Measurements from ENCODE around the gene MAGEL2.
"Not testable (repeated sequence)": the region's sequence is repeated elsewhere in the genome, so short reads cannot be mapped to it uniquely, and the experiment has no call there.

Gene MAGEL2

DNA sequence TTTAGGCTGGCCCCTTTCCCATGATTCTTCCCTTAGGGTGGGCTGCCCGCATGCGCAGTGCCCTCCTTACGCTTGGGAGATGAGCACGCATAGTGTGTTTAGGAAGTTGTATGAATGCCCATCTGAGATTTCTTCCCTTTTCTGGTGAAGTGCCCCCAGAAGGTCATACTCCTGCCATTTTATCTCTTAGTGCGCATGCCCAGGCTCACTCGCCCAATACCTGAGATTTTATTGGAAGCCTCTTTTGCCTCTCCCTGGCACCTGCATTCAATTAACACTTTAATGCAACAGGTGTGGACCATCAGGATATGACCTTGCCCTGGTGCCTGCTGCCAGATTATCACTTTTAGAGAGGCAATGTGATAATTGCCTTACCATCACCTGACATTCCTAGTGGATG, 45.5 kb downstream of the MAGEL2 start:
- no peak for DNase-seq

DNA sequence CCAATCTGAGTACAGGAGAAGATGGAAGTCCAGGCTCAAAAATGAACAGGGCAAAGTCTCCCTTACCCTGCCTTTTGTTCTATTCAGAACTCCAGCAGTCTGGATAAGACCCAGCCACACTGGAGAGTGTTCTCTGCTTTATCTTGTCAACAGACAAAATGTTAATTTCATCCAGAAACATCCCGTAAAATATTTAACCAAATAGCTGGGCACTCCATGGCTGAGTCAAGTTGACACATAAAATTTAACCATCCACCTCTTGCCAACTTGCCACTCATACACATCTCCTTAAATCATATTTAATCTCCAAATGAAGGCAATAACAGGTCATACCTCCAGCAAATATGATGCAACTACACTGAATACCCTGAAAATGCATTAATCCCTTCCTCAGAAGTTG, 48.6 kb downstream of the MAGEL2 start:
- DNase-seq, result no peak

DNA sequence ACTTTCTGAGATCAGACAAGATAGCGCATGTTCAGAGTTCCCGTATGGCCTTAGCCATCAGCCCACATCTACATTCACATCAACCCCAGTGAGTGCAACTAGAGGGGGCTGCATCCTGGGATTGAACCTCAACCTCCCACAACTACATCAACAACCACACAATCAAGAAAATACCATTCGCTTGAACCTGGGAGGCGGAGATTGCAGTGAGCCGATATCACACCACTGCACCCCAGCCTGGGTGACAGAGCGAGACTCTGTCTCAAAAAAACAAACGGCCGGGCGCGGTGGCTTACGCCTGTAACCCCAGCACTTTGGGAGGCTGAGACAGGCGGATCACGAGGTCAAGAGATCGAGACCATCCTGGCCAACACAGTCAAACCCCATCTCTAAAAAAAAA, 50.4 kb downstream of the MAGEL2 start:
- not testable (repeated sequence) for DNase-seq

DNA sequence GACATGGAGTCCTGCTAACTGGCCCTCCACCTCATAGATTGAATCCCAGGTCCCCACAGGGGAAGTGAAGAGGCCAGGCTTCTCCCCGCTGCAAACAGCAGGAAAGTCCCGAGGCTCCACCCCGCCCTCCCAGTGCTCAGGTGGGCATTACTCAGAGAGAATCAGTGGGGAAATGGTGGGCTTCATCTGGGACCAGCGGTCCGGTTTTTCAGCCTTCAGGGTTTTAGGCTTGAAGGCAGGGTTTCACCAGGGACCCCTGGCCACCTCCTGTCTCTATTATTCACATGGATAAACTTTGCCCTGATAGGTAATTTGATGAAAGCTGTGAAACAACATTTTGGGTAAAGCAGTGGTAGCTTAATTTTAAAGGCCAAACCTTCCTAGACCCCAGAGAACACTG, 50.9 kb downstream of the MAGEL2 start:
- DNase-seq, result no peak

DNA sequence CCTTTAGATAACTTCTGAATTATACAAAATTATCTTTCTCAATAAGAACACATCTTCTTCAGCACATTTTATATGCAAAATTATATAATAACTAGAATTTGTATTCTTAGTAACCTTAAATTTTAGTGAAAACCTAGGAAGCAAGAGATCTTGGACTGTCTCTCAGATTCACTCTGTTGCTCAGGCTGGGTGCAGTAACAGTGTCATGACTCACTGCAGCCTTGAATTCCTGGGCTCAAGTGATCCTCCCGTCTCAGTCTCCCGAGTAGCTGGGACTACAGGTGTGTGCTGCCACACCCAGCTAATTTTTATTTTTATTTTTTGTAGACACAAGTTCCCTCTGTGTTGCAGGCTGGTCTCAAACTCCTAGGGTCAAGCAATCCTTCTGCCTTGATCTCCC, 52.3 kb downstream of the MAGEL2 start:
- DNase-seq, result no peak

DNA sequence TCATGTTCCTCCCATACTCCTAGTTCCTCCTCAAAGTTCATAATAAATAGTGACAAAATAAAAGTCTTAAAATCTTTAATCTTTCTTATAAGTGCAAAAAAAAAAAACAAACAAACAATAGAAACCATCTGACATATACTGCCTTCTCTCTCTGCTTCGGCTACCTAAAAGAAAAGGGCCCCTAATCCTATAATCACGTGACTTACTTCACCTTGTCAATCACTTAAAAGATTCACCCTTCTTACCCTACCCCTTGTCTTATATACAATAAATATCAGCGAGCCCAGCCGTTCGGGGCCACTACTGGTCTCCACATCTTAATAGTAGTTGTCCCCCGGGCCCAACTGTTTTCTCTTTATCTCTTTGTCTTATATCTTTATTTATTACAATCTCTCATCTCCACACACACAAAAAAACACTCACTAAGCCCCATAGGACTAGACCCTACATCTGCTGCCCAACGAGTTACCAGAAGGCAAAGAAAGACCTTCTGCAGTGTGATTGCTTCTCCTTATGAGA, 53.4 kb downstream of the MAGEL2 start:
- no peak for DNase-seq

Data from COR-L47 (cell line).